ENCODE data around the gene PIK3R5. TPM values are rescaled to one million over a fixed set of nuclear protein-coding genes. Genes with fewer than 3 reads are reported as not detected.

PIK3R5 gene
- total RNA-seq, 1 experiment from 2014 or later, result 0.09 TPM

- no peaks in the 10 kb centered on the region for H3K4me1 ChIP-seq (ENCODE audit: insufficient read depth, low read length, poor library complexity, severe bottlenecking)
- intact Hi-C loops (cut with micrococcal nuclease; ENCODE audit: unreplicated experiment), result no loop called here
These were observed 53.2 kb downstream of the PIK3R5 start for GRCh38 chr17:8912084-8912981.

GRCh38 chr17:8910969-8911604 lies 54.4 kb downstream of the PIK3R5 start:
- Histone ChIP-seq H3K36me3 (ENCODE audit: insufficient read depth, low read length, poor library complexity, severe bottlenecking) (no peaks in the 10 kb centered on the region), H3K4me1 (ENCODE audit: insufficient read depth, low read length, poor library complexity, severe bottlenecking) (no peaks in the 10 kb centered on the region), H3K27ac (ENCODE audit: low read depth, low read length, poor library complexity, severe bottlenecking) (no peak overlapping the region), H3K9me3 (ENCODE audit: low read depth, low read length, poor library complexity, severe bottlenecking) (no peaks in the 10 kb centered on the region), H3K27me3 (replicated peaks; ENCODE audit: insufficient read depth, low read depth, low read length, poor library complexity) (peaks cover 15% of the 10 kb centered on the region), H3K4me3 (ENCODE audit: low read depth, low read length, poor library complexity, severe bottlenecking) (no peak overlapping the region)
- TF ChIP-seq CTCF (conservative IDR thresholded peaks at IDR 0.05; ENCODE audit: low read depth, low read length) (no peak), EZH2 (IDR thresholded peaks at IDR 0.05; ENCODE audit: borderline replicate concordance, low read depth, low read length, poor library complexity, severe bottlenecking) (no peak)
- no peak for DNase-seq (ENCODE audit: low spot score)
- intact Hi-C loops (cut with micrococcal nuclease; ENCODE audit: unreplicated experiment), result no loop called here
- ChIA-PET POLR2A (ENCODE audit: low non-redundant PET) (no interaction called here), CTCF (no interaction called here)
- BruUV-seq (replicated peaks), result no TSS peak

More at GRCh38 chr17:8912084-8912981, 53.2 kb downstream of the PIK3R5 start:
- no peaks in the 10 kb centered on the region for H3K36me3 ChIP-seq (ENCODE audit: insufficient read depth, low read length, poor library complexity, severe bottlenecking)
- ChIA-PET CTCF (no interaction called here), POLR2A (ENCODE audit: low non-redundant PET) (no interaction called here)
- TF ChIP-seq EZH2 (IDR thresholded peaks at IDR 0.05; ENCODE audit: borderline replicate concordance, low read depth, low read length, poor library complexity, severe bottlenecking) (no peak), CTCF (conservative IDR thresholded peaks at IDR 0.05; ENCODE audit: low read depth, low read length) (no peak)
- no TSS peak for BruUV-seq (replicated peaks)
- no peak overlapping the region for H3K4me3 ChIP-seq (ENCODE audit: low read depth, low read length, poor library complexity, severe bottlenecking)
- no peak overlapping the region for H3K27ac ChIP-seq (ENCODE audit: low read depth, low read length, poor library complexity, severe bottlenecking)
- peaks cover 13% of the 10 kb centered on the region for H3K27me3 ChIP-seq (replicated peaks; ENCODE audit: insufficient read depth, low read depth, low read length, poor library complexity)
- DNase-seq (ENCODE audit: low spot score), result no peak
- H3K9me3 ChIP-seq (ENCODE audit: low read depth, low read length, poor library complexity, severe bottlenecking), result no peaks in the 10 kb centered on the region

- no peaks in the 10 kb centered on the region for H3K9me3 ChIP-seq (ENCODE audit: low read depth, low read length, poor library complexity, severe bottlenecking)
- peaks cover 23% of the 10 kb centered on the region for H3K27me3 ChIP-seq (replicated peaks; ENCODE audit: insufficient read depth, low read depth, low read length, poor library complexity)
- H3K4me1 ChIP-seq (ENCODE audit: insufficient read depth, low read length, poor library complexity, severe bottlenecking), result no peaks in the 10 kb centered on the region
- BruUV-seq (replicated peaks), result no TSS peak
- H3K36me3 ChIP-seq (ENCODE audit: insufficient read depth, low read length, poor library complexity, severe bottlenecking), result no peaks in the 10 kb centered on the region
- intact Hi-C loops (cut with micrococcal nuclease; ENCODE audit: unreplicated experiment), result no loop called here
- H3K4me3 ChIP-seq (ENCODE audit: low read depth, low read length, poor library complexity, severe bottlenecking), result no peak overlapping the region
- POLR2A ChIA-PET (ENCODE audit: low non-redundant PET), result interaction anchor here (0.5 kb wide), 1 partner anchor 269 kb away, joined by 3 read pairs; no protein-coding TSS in a partner anchor
- CTCF ChIA-PET, result no interaction called here
- TF ChIP-seq CTCF (conservative IDR thresholded peaks at IDR 0.05; ENCODE audit: low read depth, low read length), result no peak
- TF ChIP-seq EZH2 (IDR thresholded peaks at IDR 0.05; ENCODE audit: borderline replicate concordance, low read depth, low read length, poor library complexity, severe bottlenecking), result no peak
- no peak for DNase-seq (ENCODE audit: low spot score)
- no peak overlapping the region for H3K27ac ChIP-seq (ENCODE audit: low read depth, low read length, poor library complexity, severe bottlenecking)
These were observed 55.8 kb downstream of the PIK3R5 start for GRCh38 chr17:8909586-8910270.

Data from A673 (cell line).